ENCODE data around the gene DBNL.

DNA sequence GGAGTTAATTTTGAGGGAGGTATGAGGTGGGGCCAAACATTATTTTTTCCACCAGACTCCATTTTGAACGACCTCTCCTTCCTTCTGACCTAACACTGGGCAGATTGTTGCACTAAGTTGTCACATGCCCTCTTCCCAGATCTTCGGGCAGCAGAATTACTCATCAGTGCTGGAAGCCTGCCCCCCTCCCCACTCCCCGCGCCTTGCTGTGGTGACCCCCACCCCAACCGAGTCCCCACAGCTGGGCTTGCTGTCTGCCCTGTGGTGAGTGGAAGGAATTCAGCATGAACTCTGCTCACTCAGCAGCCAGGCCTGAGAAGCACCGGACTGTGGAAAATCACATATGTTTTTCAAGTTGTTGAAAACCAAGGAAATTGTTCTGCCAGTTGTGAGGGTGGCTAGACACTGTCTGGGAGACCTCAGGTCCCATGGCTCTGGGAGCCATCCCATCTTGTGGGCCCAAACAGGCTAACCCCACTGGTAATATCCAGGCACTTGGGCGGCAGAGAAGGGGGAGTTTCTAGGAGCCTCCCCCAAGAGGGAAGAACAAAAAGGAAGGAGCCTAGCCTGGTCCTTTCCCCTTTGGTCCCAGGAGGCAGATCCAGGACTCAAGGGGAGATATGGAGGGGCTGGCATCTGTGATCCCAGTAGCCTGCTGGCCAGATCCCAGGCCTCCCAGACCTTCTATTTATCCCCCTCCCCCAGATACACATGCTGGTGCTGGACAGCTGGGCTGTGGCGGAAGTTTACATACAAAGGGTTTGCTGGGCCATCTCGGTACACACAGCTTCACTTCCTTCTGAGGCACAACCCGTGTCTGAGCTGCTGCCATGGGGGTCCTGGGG is 56.2 kb downstream of the DBNL start:
- TF ChIP-seq, protein P1, sequence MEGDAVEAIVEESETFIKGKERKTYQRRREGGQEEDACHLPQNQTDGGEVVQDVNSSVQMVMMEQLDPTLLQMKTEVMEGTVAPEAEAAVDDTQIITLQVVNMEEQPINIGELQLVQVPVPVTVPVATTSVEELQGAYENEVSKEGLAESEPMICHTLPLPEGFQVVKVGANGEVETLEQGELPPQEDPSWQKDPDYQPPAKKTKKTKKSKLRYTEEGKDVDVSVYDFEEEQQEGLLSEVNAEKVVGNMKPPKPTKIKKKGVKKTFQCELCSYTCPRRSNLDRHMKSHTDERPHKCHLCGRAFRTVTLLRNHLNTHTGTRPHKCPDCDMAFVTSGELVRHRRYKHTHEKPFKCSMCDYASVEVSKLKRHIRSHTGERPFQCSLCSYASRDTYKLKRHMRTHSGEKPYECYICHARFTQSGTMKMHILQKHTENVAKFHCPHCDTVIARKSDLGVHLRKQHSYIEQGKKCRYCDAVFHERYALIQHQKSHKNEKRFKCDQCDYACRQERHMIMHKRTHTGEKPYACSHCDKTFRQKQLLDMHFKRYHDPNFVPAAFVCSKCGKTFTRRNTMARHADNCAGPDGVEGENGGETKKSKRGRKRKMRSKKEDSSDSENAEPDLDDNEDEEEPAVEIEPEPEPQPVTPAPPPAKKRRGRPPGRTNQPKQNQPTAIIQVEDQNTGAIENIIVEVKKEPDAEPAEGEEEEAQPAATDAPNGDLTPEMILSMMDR (conservative IDR thresholded peaks at IDR 0.05; ENCODE audit: low read depth, low read length), result no peak
- TF ChIP-seq EZH2 (IDR thresholded peaks at IDR 0.05; ENCODE audit: borderline replicate concordance, low read depth, low read length, poor library complexity, severe bottlenecking), result no peak

All from A673 (cell line).